ENCODE data around the gene EPHA1. TPM values are rescaled to one million over a fixed set of nuclear protein-coding genes. Genes with fewer than 3 reads are reported as not detected.

EPHA1 gene
- total and polyA plus RNA-seq, 4 donors: 10.3 to 21.0 (median 11.3) TPM

GRCh38 chr7:143375298-143376034 is 33.2 kb downstream of the EPHA1 start:
- Histone ChIP-seq H3K9me3 (ENCODE audit: control insufficient read depth in 4 of 4, low read length in 3 of 4) (no peaks in the 10 kb centered on the region), H3K27ac (ENCODE audit: low read depth in 1 of 2, low read length in 2 of 2) (peak overlapping the region in 1 of 2 donors; percentile 56), H3K4me3 (ENCODE audit: low read depth in 1 of 3, low read length in 3 of 3) (no peak overlapping the region), H3K36me3 (ENCODE audit: control insufficient read depth in 4 of 4, insufficient read depth in 3 of 4, low read depth in 1 of 4, low read length in 3 of 4) (no peaks in the 10 kb centered on the region), H3K4me1 (ENCODE audit: control insufficient read depth in 4 of 4, insufficient read depth in 4 of 4, low read length in 3 of 4) (peaks cover 3 to 11% (median 7%) of the 10 kb centered on the region in 4 donors), H3K27me3 (ENCODE audit: control insufficient read depth in 4 of 4, insufficient read depth in 4 of 4, low read length in 3 of 4) (no peaks in the 10 kb centered on the region), H3K9ac (ENCODE audit: low read depth in 1 of 2, low read length in 2 of 2) (no peak overlapping the region)
- no peak for DNase-seq (ENCODE audit: low spot score)
- TF ChIP-seq YY1 (IDR thresholded peaks at IDR 0.05) (no peak), NR2F2 (IDR thresholded peaks at IDR 0.05) (no peak), TAF1 (conservative IDR thresholded peaks at IDR 0.05) (no peak), RXRA (IDR thresholded peaks at IDR 0.05) (no peak), SP1 (IDR thresholded peaks at IDR 0.05) (no peak), HNF4G (IDR thresholded peaks at IDR 0.05) (no peak), RAD21 (IDR thresholded peaks at IDR 0.05) (no peak), EGR1 (IDR thresholded peaks at IDR 0.05; ENCODE audit: low read depth in 2 of 2) (no peak)
- TF ChIP-seq, protein P1, sequence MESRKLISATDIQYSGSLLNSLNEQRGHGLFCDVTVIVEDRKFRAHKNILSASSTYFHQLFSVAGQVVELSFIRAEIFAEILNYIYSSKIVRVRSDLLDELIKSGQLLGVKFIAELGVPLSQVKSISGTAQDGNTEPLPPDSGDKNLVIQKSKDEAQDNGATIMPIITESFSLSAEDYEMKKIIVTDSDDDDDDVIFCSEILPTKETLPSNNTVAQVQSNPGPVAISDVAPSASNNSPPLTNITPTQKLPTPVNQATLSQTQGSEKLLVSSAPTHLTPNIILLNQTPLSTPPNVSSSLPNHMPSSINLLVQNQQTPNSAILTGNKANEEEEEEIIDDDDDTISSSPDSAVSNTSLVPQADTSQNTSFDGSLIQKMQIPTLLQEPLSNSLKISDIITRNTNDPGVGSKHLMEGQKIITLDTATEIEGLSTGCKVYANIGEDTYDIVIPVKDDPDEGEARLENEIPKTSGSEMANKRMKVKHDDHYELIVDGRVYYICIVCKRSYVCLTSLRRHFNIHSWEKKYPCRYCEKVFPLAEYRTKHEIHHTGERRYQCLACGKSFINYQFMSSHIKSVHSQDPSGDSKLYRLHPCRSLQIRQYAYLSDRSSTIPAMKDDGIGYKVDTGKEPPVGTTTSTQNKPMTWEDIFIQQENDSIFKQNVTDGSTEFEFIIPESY (IDR thresholded peaks at IDR 0.05): no peak
- TF ChIP-seq, protein P2, sequence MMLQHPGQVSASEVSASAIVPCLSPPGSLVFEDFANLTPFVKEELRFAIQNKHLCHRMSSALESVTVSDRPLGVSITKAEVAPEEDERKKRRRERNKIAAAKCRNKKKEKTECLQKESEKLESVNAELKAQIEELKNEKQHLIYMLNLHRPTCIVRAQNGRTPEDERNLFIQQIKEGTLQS (IDR thresholded peaks at IDR 0.05): no peak
- TF ChIP-seq, protein P3, sequence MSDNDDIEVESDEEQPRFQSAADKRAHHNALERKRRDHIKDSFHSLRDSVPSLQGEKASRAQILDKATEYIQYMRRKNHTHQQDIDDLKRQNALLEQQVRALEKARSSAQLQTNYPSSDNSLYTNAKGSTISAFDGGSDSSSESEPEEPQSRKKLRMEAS (IDR thresholded peaks at IDR 0.05): no peak
- TF ChIP-seq, protein P4, sequence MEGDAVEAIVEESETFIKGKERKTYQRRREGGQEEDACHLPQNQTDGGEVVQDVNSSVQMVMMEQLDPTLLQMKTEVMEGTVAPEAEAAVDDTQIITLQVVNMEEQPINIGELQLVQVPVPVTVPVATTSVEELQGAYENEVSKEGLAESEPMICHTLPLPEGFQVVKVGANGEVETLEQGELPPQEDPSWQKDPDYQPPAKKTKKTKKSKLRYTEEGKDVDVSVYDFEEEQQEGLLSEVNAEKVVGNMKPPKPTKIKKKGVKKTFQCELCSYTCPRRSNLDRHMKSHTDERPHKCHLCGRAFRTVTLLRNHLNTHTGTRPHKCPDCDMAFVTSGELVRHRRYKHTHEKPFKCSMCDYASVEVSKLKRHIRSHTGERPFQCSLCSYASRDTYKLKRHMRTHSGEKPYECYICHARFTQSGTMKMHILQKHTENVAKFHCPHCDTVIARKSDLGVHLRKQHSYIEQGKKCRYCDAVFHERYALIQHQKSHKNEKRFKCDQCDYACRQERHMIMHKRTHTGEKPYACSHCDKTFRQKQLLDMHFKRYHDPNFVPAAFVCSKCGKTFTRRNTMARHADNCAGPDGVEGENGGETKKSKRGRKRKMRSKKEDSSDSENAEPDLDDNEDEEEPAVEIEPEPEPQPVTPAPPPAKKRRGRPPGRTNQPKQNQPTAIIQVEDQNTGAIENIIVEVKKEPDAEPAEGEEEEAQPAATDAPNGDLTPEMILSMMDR (IDR thresholded peaks at IDR 0.05; ENCODE audit: low read depth, low read length, missing input control): no peak
- WGBS: 80% methylated on average over 7 of the region's 7 CpGs

DNA sequence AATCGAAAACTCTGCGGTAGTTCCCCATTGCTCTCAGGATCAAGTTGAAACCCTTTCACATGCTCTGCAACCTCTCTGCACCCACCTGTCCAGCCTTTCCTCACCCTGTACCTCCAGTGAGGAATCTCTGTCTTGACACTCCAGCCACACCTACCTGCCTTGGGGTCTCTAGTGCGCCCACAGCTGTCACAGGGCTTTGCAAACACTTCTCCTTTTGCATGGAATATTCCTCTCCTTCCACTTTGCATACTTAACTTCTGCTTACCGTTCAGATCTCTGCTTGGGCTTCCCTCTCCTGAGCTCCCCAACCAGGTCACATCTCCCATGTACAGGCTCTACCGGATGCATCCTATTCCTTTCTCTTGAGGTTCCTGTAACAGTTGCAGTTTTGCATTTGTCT is 34.1 kb downstream of the EPHA1 start:
- Histone ChIP-seq H3K27me3 (ENCODE audit: control insufficient read depth in 4 of 4, insufficient read depth in 4 of 4, low read length in 3 of 4) (no peaks in the 10 kb centered on the region), H3K9me3 (ENCODE audit: control insufficient read depth in 4 of 4, low read length in 3 of 4) (no peaks in the 10 kb centered on the region), H3K36me3 (ENCODE audit: control insufficient read depth in 4 of 4, insufficient read depth in 3 of 4, low read depth in 1 of 4, low read length in 3 of 4) (no peaks in the 10 kb centered on the region), H3K4me3 (ENCODE audit: low read depth in 1 of 3, low read length in 3 of 3) (no peak overlapping the region), H3K9ac (ENCODE audit: low read depth in 1 of 2, low read length in 2 of 2) (no peak overlapping the region), H3K4me1 (ENCODE audit: control insufficient read depth in 4 of 4, insufficient read depth in 4 of 4, low read length in 3 of 4) (peaks cover 0 to 12% (median 6%) of the 10 kb centered on the region in 4 donors), H3K27ac (ENCODE audit: low read depth in 1 of 2, low read length in 2 of 2) (no peak overlapping the region)
- 86% methylated on average over 5 of the region's 5 CpGs for WGBS
- DNase-seq (ENCODE audit: low spot score): no peak
- no peak for TF ChIP-seq YY1 (IDR thresholded peaks at IDR 0.05)
- TF ChIP-seq GABPA (IDR thresholded peaks at IDR 0.05 in 1 of 2, conservative IDR thresholded peaks at IDR 0.05 in 1 of 2): no peak
- TF ChIP-seq RXRA (IDR thresholded peaks at IDR 0.05): no peak
- TF ChIP-seq, protein P4 (IDR thresholded peaks at IDR 0.05; ENCODE audit: low read depth, low read length, missing input control): no peak
- no peak for TF ChIP-seq FOXA1 (IDR thresholded peaks at IDR 0.05)
- no peak for TF ChIP-seq HNF4G (IDR thresholded peaks at IDR 0.05)
- TF ChIP-seq, protein P5, sequence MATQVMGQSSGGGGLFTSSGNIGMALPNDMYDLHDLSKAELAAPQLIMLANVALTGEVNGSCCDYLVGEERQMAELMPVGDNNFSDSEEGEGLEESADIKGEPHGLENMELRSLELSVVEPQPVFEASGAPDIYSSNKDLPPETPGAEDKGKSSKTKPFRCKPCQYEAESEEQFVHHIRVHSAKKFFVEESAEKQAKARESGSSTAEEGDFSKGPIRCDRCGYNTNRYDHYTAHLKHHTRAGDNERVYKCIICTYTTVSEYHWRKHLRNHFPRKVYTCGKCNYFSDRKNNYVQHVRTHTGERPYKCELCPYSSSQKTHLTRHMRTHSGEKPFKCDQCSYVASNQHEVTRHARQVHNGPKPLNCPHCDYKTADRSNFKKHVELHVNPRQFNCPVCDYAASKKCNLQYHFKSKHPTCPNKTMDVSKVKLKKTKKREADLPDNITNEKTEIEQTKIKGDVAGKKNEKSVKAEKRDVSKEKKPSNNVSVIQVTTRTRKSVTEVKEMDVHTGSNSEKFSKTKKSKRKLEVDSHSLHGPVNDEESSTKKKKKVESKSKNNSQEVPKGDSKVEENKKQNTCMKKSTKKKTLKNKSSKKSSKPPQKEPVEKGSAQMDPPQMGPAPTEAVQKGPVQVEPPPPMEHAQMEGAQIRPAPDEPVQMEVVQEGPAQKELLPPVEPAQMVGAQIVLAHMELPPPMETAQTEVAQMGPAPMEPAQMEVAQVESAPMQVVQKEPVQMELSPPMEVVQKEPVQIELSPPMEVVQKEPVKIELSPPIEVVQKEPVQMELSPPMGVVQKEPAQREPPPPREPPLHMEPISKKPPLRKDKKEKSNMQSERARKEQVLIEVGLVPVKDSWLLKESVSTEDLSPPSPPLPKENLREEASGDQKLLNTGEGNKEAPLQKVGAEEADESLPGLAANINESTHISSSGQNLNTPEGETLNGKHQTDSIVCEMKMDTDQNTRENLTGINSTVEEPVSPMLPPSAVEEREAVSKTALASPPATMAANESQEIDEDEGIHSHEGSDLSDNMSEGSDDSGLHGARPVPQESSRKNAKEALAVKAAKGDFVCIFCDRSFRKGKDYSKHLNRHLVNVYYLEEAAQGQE (IDR thresholded peaks at IDR 0.05): no peak
- TF ChIP-seq, protein P3 (IDR thresholded peaks at IDR 0.05): no peak
- TF ChIP-seq FOXA2 (IDR thresholded peaks at IDR 0.05): no peak
- no peak for TF ChIP-seq EGR1 (IDR thresholded peaks at IDR 0.05; ENCODE audit: low read depth in 2 of 2)
- TF ChIP-seq RAD21 (IDR thresholded peaks at IDR 0.05): no peak
- TF ChIP-seq NR2F2 (IDR thresholded peaks at IDR 0.05): no peak
- TF ChIP-seq HNF4A (conservative IDR thresholded peaks at IDR 0.05): no peak
- TF ChIP-seq, protein P2 (IDR thresholded peaks at IDR 0.05): no peak
